Osteoblast (primary cell): ENCODE results near the gene CDC37. TPM values are rescaled to one million over a fixed set of nuclear protein-coding genes. Genes with fewer than 3 reads are reported as not detected.
"Not testable (repeated sequence)": the region's sequence is repeated elsewhere in the genome, so short reads cannot be mapped to it uniquely, and the experiment has no call there.

Experiments used
- DNase-seq: peaks from one replicate; pipeline ENCODE4 v3.0.0; 2011; ENCODE audit warnings: low spot score, mixed read lengths; ENCODE audit not compliant: insufficient read length; ENCODE audit errors: missing footprints
- H2AFZ ChIP-seq: 2 replicates; pipeline ENCODE4 v1.6.0; 2011; ENCODE audit warnings: mild to moderate bottlenecking, low read length
- H3K27ac ChIP-seq: 2 replicates; pipeline ENCODE4 v1.5.1; 2011; ENCODE audit warnings: mild to moderate bottlenecking, low read depth, low read length, moderate library complexity
- H3K27me3 ChIP-seq: 2 replicates; pipeline ENCODE4 v1.6.0; 2012; ENCODE audit warnings: mild to moderate bottlenecking, control low read depth, inconsistent platforms, low read length, moderate library complexity; ENCODE audit not compliant: insufficient read depth
- H3K36me3 ChIP-seq: 2 replicates; pipeline ENCODE4 v1.5.1; 2011; ENCODE audit warnings: mild to moderate bottlenecking, low read length, control low read depth, moderate library complexity; ENCODE audit not compliant: insufficient read depth
- H3K4me1 ChIP-seq: 2 replicates; pipeline ENCODE4 v1.5.1; 2011; ENCODE audit warnings: mild to moderate bottlenecking, low read length, control low read depth, moderate library complexity; ENCODE audit not compliant: insufficient read depth
- H3K4me2 ChIP-seq: 2 replicates; pipeline ENCODE4 v1.6.0; 2011; ENCODE audit warnings: mild to moderate bottlenecking, low read length; ENCODE audit not compliant: insufficient read depth
- H3K4me3 ChIP-seq: fragments of 200-600 bp; sonication (generic); 3 replicates; pipeline ENCODE4 v1.5.1; 2012; ENCODE audit warnings: mild to moderate bottlenecking, low read length, inconsistent platforms; ENCODE audit not compliant: insufficient read depth
- H3K79me2 ChIP-seq: 2 replicates; pipeline ENCODE4 v1.6.0; 2012; ENCODE audit warnings: mild to moderate bottlenecking, low read length, control low read depth, inconsistent platforms; ENCODE audit not compliant: insufficient read depth
- H3K9me3 ChIP-seq: 2 replicates; pipeline ENCODE4 v1.5.1; 2011; ENCODE audit warnings: low read depth, low read length, control low read depth
- H4K20me1 ChIP-seq: 2 replicates; pipeline ENCODE4 v1.6.0; 2012; ENCODE audit warnings: mild to moderate bottlenecking, low read length, control low read depth; ENCODE audit not compliant: insufficient read depth
- total RNA-seq: library from RNA; depleted of rRNA; stranded (reverse); fragments of >200 nt; gene quantifications from 2 replicates; pipeline ENCODE4 v1.2.3, GENCODE V29; 2012
- TF ChIP-seq, protein P1 (sequence below): IDR thresholded peaks from 2 replicates; pipeline ENCODE4 v1.5.1; 2011; ENCODE audit warnings: mild to moderate bottlenecking, low read depth, low read length, moderate library complexity; ENCODE audit errors: extremely low read depth

The CDC37 gene
- total RNA-seq, 1 donor: 154 TPM

DNA sequence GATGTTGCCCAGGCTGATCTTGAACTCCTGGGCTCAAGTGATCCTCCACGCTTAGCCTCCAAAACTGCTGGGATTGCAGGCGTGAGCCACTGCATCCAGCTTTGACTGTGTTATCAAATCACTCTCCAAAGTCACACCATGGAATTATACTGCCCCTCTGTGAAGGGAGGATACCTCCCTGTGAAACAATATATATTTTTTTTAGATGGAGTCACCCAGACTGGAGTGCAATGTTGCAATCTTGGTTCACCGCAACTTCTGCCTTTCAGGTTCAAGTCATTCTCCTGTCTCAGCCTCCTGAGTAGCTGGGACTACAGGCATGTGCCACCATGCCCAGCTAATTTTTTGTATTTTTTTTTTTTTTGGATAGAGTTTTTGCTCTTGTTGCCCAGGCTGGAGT lies 30.7 kb downstream of the CDC37 start:
- H3K27me3 ChIP-seq: no peaks in the 10 kb centered on the region
- no peaks in the 10 kb centered on the region for H3K4me1 ChIP-seq
- H3K9me3 ChIP-seq: no peaks in the 10 kb centered on the region
- H3K36me3 ChIP-seq: peaks cover 29% of the 10 kb centered on the region
- no peaks in the 10 kb centered on the region for H3K79me2 ChIP-seq
- TF ChIP-seq, protein P1, sequence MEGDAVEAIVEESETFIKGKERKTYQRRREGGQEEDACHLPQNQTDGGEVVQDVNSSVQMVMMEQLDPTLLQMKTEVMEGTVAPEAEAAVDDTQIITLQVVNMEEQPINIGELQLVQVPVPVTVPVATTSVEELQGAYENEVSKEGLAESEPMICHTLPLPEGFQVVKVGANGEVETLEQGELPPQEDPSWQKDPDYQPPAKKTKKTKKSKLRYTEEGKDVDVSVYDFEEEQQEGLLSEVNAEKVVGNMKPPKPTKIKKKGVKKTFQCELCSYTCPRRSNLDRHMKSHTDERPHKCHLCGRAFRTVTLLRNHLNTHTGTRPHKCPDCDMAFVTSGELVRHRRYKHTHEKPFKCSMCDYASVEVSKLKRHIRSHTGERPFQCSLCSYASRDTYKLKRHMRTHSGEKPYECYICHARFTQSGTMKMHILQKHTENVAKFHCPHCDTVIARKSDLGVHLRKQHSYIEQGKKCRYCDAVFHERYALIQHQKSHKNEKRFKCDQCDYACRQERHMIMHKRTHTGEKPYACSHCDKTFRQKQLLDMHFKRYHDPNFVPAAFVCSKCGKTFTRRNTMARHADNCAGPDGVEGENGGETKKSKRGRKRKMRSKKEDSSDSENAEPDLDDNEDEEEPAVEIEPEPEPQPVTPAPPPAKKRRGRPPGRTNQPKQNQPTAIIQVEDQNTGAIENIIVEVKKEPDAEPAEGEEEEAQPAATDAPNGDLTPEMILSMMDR: no peak
- DNase-seq: no peak
- H3K4me2 ChIP-seq: no peak overlapping the region
- no peaks in the 10 kb centered on the region for H4K20me1 ChIP-seq
- H3K4me3 ChIP-seq: no peak overlapping the region
- H2AFZ ChIP-seq: no peak overlapping the region
- H3K27ac ChIP-seq: no peak overlapping the region

DNA sequence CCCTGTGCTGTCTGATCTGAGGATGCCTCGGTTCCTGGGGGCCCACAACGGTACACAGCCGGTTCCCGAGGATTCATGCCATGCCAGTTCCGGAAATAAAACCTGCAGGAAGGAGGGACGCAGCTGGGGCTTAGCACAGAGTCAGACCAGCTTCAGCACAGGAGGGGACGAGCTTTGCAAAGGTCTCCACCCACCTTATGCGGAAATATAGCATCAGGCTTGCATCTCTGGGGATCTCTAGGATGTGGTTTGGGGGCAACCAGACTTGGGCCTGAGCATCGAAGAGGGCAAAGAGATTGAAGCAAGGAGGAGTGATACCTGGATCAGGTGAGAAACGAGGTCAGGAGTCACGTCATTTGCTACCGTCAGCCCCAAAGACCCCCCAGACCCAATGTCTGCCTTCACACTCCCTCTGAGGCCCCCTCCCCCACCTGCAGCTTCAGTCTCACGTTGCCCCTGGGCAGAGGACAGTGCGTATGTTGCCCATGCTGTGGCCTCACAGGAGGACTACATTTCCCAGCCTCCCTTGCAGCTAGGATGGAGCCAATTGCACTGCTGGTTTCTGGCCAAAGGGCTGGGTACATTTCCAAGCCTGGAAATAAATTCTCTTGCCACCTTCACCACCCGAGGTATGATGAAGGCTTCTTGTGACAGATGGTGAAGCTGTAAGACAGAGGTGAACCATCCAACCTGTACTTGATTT lies 35.1 kb downstream of the CDC37 start:
- Histone ChIP-seq H3K9me3 (no peaks in the 10 kb centered on the region), H3K79me2 (no peaks in the 10 kb centered on the region), H3K27ac (no peak overlapping the region), H3K4me2 (no peak overlapping the region), H3K27me3 (no peaks in the 10 kb centered on the region), H3K36me3 (peaks cover 28% of the 10 kb centered on the region), H3K4me1 (no peaks in the 10 kb centered on the region), H4K20me1 (peaks cover 6% of the 10 kb centered on the region), H2AFZ (no peak overlapping the region), H3K4me3 (no peak overlapping the region)
- DNase-seq: peak; percentile 66
- TF ChIP-seq, protein P1: no peak

DNA sequence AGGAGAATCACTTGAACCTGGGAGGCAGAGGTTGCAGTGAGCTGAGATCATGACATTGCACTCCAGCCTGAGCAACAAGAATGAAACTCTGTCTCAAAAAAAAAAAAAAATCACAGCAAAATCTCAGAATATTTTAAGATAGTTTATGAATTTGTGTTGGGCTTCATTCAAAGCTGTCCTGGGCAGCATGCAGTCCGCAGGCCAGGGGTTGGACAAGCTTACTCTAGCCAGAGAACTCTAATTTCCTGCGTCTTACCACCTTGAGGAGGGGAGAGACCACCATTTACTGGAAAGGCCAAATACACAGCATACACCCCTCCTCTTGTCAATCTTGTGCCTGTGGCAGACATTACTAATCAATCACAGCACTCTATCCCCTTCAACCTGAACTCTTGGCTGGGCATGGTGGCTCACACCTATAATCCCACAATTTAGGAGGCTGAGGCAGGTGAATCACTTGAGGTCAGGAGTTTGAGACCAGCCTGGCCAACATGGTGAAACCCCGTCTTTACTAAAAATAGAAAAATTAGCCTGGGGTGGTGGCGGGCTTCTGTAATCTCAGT lies 36.3 kb downstream of the CDC37 start:
- H3K4me2 ChIP-seq, H2AFZ ChIP-seq, H3K79me2 ChIP-seq, H3K27ac ChIP-seq, H3K27me3 ChIP-seq, H4K20me1 ChIP-seq, H3K9me3 ChIP-seq, H3K4me1 ChIP-seq, H3K4me3 ChIP-seq: not testable (repeated sequence)
- peak; percentile 66 for DNase-seq
- H3K36me3 ChIP-seq: peaks cover 28% of the 10 kb centered on the region

DNA sequence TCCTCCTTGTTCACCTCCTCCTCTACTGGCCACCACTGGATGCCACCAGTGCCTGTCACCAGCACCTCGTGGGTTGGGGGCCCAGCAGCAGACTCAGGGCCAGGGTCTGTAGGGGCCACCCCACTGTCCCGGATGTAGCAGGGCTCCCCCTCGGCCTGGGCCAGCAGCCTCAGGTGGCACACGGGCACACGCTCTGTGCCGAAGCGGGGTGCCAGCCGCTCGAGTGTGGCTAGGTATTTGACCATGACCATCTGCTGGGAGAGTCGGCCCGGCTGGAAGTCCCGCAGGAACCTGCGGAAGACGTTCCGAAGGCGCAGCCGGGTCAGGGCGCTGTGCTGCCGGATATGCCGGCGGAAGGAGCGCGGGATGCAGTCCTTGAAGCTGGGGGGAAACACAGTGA lies 37.8 kb downstream of the CDC37 start:
- Histone ChIP-seq H2AFZ (no peak overlapping the region), H4K20me1 (peaks cover 6% of the 10 kb centered on the region), H3K9me3 (no peaks in the 10 kb centered on the region), H3K27me3 (no peaks in the 10 kb centered on the region), H3K36me3 (peaks cover 33% of the 10 kb centered on the region), H3K4me2 (no peak overlapping the region), H3K27ac (no peak overlapping the region), H3K79me2 (no peaks in the 10 kb centered on the region), H3K4me1 (no peaks in the 10 kb centered on the region), H3K4me3 (no peak overlapping the region)
- TF ChIP-seq, protein P1: no peak
- no peak for DNase-seq
